GM12878 (cell line): ENCODE measurements around the gene PPP2R5C. TPM values are rescaled to one million over a fixed set of nuclear protein-coding genes. Genes with fewer than 3 reads are reported as not detected.
A peak's percentile ranks its signal among the peaks of the same experiment; 100 is the strongest.

Source experiments
- ATAC-seq: fragments of 200-7000 bp; cut with Tn5 transposase; 3 replicates; pipeline ENCODE4 v1.9.1; 2020; ENCODE audit warnings: mild to moderate bottlenecking, moderate library complexity
- BruUV-seq: library from RNA; stranded (reverse); fragments of 400-500 nt; replicated peaks from 2 replicates; lab custom pipeline; 2021; lab: Mats Ljungman, UMichigan
- CTCF ChIA-PET: fragments of 300-600 bp; sonication (Branson Sonifier 250); formaldehyde crosslinking; extraction: SDS; loops from one replicate; lab custom pipeline; 2021; ENCODE audit warnings: inconsistent platforms; lab: Yijun Ruan, JAX
- POLR2A ChIA-PET: fragments of 350-600 bp; formaldehyde crosslinking; extraction: SDS; loops from one replicate; lab custom pipeline; 2021; ENCODE audit warnings: inconsistent platforms; lab: Charles Lee
- RAD21 ChIA-PET: fragments of 300-600 bp; sonication (Branson Sonifier 250); formaldehyde crosslinking; loops from one replicate; lab custom pipeline; 2023; ENCODE audit warnings: antibody characterized with exemption; ENCODE audit not compliant: unreplicated experiment; lab: Charles Lee
- SMC1A ChIA-PET: fragments of 300-600 bp; sonication (Branson Sonifier 250); formaldehyde crosslinking; loops from one replicate; lab custom pipeline; 2023; ENCODE audit not compliant: unreplicated experiment, uncharacterized antibody; lab: Charles Lee
- DNase-seq: peaks from one replicate; pipeline ENCODE4 v3.0.0-alpha.2; 2011; ENCODE audit warnings: low read depth, low spot score
- FAIRE-seq: peaks from 3 replicates; lab custom pipeline; 2011; peaks lifted over from hg19 to GRCh38; lab: Jason Lieb, UNC
- H2AFZ ChIP-seq: 2 replicates; pipeline ENCODE4 v1.6.0; 2011; ENCODE audit warnings: low read depth, low read length, control low read depth; ENCODE audit not compliant: control insufficient read depth
- H3K27ac ChIP-seq: 2 replicates; pipeline ENCODE4 v1.5.1; 2011; ENCODE audit warnings: control low read depth; ENCODE audit not compliant: control insufficient read depth, insufficient read depth
- H3K27me3 ChIP-seq, 2 experiments: replicated peaks in 1 of 2; 2 replicates each; pipeline versions ENCODE4 v1.6.0 to v1.6.1; 2011; ENCODE audit warnings: low read length in 1 of 2; ENCODE audit not compliant: control insufficient read depth in 2 of 2, insufficient read depth in 2 of 2
- H3K36me3 ChIP-seq, 2 experiments: 2 replicates each; pipeline ENCODE4 v1.5.1; 2011; ENCODE audit warnings: low read length in 1 of 2; ENCODE audit not compliant: control insufficient read depth in 2 of 2, insufficient read depth in 2 of 2
- H3K4me1 ChIP-seq: 2 replicates; pipeline ENCODE4 v1.6.1; 2011; ENCODE audit warnings: mild to moderate bottlenecking, low read length, moderate library complexity, mixed read lengths; ENCODE audit not compliant: control insufficient read depth, insufficient read depth
- H3K4me2 ChIP-seq: 2 replicates; pipeline ENCODE4 v1.6.0; 2011; ENCODE audit warnings: control low read depth; ENCODE audit not compliant: control insufficient read depth, insufficient read depth
- H3K4me3 ChIP-seq: fragments of 200-600 bp; sonication (generic); 2 replicates; pipeline ENCODE4 v1.5.1; 2016
- H3K79me2 ChIP-seq: 2 replicates; pipeline ENCODE4 v1.6.0; 2011; ENCODE audit warnings: low read length; ENCODE audit not compliant: control insufficient read depth, insufficient read depth
- H3K9ac ChIP-seq: 2 replicates; pipeline ENCODE4 v1.8.0; 2011; ENCODE audit warnings: low read length, control low read depth, mixed read lengths; ENCODE audit not compliant: control insufficient read depth, insufficient read depth
- H3K9me3 ChIP-seq: replicated peaks from 3 replicates; pipeline ENCODE4 v1.5.1; 2011; ENCODE audit warnings: mild to moderate bottlenecking, low read length; ENCODE audit not compliant: control insufficient read depth, insufficient read depth
- H4K20me1 ChIP-seq: 2 replicates; pipeline ENCODE4 v1.6.0; 2011; ENCODE audit not compliant: control insufficient read depth, insufficient read depth
- CREM ChIP-seq: IDR thresholded peaks from 2 replicates; pipeline ENCODE4 v1.6.1; 2014; ENCODE audit warnings: antibody characterized with exemption, low read depth
- FOS ChIP-seq: IDR thresholded peaks from 3 replicates; pipeline ENCODE4 v1.6.1; 2011; ENCODE audit warnings: borderline replicate concordance; ENCODE audit not compliant: insufficient read length; ENCODE audit errors: extremely low read depth
- MTA2 ChIP-seq: fragments of 450-650 bp; IDR thresholded peaks from 2 replicates; pipeline ENCODE4 v1.6.1; 2016; ENCODE audit warnings: low read depth, mild to moderate bottlenecking, moderate library complexity
- MYB ChIP-seq: fragments of 150-350 bp; IDR thresholded peaks from 2 replicates; pipeline ENCODE4 v1.6.1; 2014; ENCODE audit warnings: mild to moderate bottlenecking, low read depth, low read length, borderline replicate concordance
- NFXL1 ChIP-seq: fragments of 450-650 bp; IDR thresholded peaks from 2 replicates; pipeline ENCODE4 v1.6.1; 2017; ENCODE audit warnings: antibody characterized with exemption, mild to moderate bottlenecking, borderline replicate concordance
- NFYA ChIP-seq: IDR thresholded peaks from 2 replicates; pipeline ENCODE4 v1.6.1; 2011; ENCODE audit warnings: low read depth, mild to moderate bottlenecking, low read length, improper control_type of control experiment, borderline replicate concordance
- NFYB ChIP-seq: IDR thresholded peaks from 2 replicates; pipeline ENCODE4 v1.6.1; 2011; ENCODE audit warnings: low read depth, mild to moderate bottlenecking, low read length, improper control_type of control experiment, moderate library complexity; ENCODE audit not compliant: insufficient read depth
- NRF1 ChIP-seq: conservative IDR thresholded peaks from 2 replicates; pipeline ENCODE4 v1.6.1; 2011; ENCODE audit warnings: mild to moderate bottlenecking, low read depth, low read length, improper control_type of control experiment
- POLR2AphosphoS2 ChIP-seq: IDR thresholded peaks from 2 replicates; pipeline ENCODE4 v1.6.1; 2011; ENCODE audit warnings: low read depth, mild to moderate bottlenecking, low read length, improper control_type of control experiment, moderate library complexity
- SIN3A ChIP-seq: IDR thresholded peaks from 2 replicates; pipeline ENCODE4 v1.6.1; 2012; ENCODE audit warnings: low read depth, low read length, improper control_type of control experiment
- SMAD5 ChIP-seq: IDR thresholded peaks from 2 replicates; pipeline ENCODE4 v1.6.1; 2016; ENCODE audit warnings: antibody characterized with exemption, low read depth
- SPI1 ChIP-seq: IDR thresholded peaks from 2 replicates; pipeline ENCODE4 v1.6.1; 2011; ENCODE audit warnings: low read depth, mild to moderate bottlenecking, low read length, moderate library complexity, borderline replicate concordance; ENCODE audit not compliant: insufficient read depth
- SREBF1 ChIP-seq: IDR thresholded peaks from 2 replicates; pipeline ENCODE4 v1.6.1; 2012; ENCODE audit warnings: mild to moderate bottlenecking, low read length
- ZSCAN29 ChIP-seq: fragments of 450-650 bp; IDR thresholded peaks from 2 replicates; pipeline ENCODE4 v1.6.1; 2017; ENCODE audit warnings: mild to moderate bottlenecking, moderate library complexity
- WGBS: methylation state at CpG from one replicate; pipeline ENCODE4 v1.1.6; 2016; ENCODE audit warnings: low lambda C conversion rate; ENCODE audit not compliant: insufficient replicate concordance, insufficient coverage; ENCODE audit errors: missing lambda C conversion rate; 5-methylcytosine and 5-hydroxymethylcytosine counted together
- in situ Hi-C: fragments of 300-500 bp; cut with MboI; formaldehyde crosslinking; loops from 9 replicates; pipeline ENCODE4 v1.14.3; 2018; ENCODE audit warnings: mixed read lengths
- intact Hi-C: fragments of 100-400 bp; cut with micrococcal nuclease; formaldehyde crosslinking; loops from one replicate; pipeline ENCODE4 v1.14.2; 2022; ENCODE audit not compliant: unreplicated experiment
- polyA plus RNA-seq, 11 experiments: library from polyadenylated mRNA; depleted of rRNA in 4 of 11; unstranded in 6 of 11; stranded (reverse) in 5 of 11; fragments of >200 nt; fragmentation: Nextera tagmentation in 4 of 11; fragmentation: Illumina TruSeq in 1 of 11; extraction: Ambion mirVana in 4 of 11; extraction: Trizol in 1 of 11; gene quantifications; 1 replicate in 1 of 11; 2 replicates in 10 of 11; pipeline versions ENCODE4 v1.2.1 to v1.2.3, GENCODE V29; 2011 to 2016; ENCODE audit warnings: inconsistent platforms in 2 of 11, missing spikeins in 2 of 11, low read depth in 1 of 11
- total RNA-seq, 4 experiments: library from RNA; depleted of rRNA in 3 of 4; stranded (reverse); fragments of >200 nt in 3 of 4; fragmentation: Illumina TruSeq in 1 of 4; extraction: Trizol in 1 of 4; gene quantifications; 2 replicates each; pipeline versions ENCODE4 v1.2.1 to v1.2.3, GENCODE V29; 2013 to 2021
- TF ChIP-seq, protein P1 (sequence below), 3 experiments: IDR thresholded peaks in 2 of 3; conservative IDR thresholded peaks in 1 of 3; 2 replicates each; pipeline ENCODE4 v1.5.1; 2011; ENCODE audit warnings: low read depth in 3 of 3, low read length in 3 of 3, mild to moderate bottlenecking in 3 of 3, control low read depth in 2 of 3, moderate library complexity in 2 of 3, inconsistent platforms in 1 of 3, mixed read lengths in 1 of 3; ENCODE audit not compliant: control insufficient read depth in 2 of 3, insufficient read depth in 1 of 3; ENCODE audit errors: extremely low read depth in 1 of 3
- TF ChIP-seq, protein P2 (sequence below): fragments of 450-650 bp; IDR thresholded peaks from 2 replicates; pipeline ENCODE4 v1.6.1; 2016; ENCODE audit warnings: mild to moderate bottlenecking
- TF ChIP-seq, protein P3 (sequence below): fragments of 450-650 bp; IDR thresholded peaks from 2 replicates; pipeline ENCODE4 v1.6.1; 2017; ENCODE audit warnings: mild to moderate bottlenecking, low read depth, inconsistent platforms; ENCODE audit not compliant: poor library complexity, severe bottlenecking
- TF ChIP-seq, protein P4 (sequence below): IDR thresholded peaks from 2 replicates; pipeline ENCODE4 v1.6.1; 2011; ENCODE audit warnings: low read depth, mild to moderate bottlenecking, low read length, moderate library complexity, borderline replicate concordance; ENCODE audit errors: extremely low read depth

PPP2R5C gene
- total and polyA plus RNA-seq, 10 of the 15 experiments (the other 5 are each of a cell fraction or from before 2014, with no cell fraction given), result 106 to 199 (median 144) TPM

DNA sequence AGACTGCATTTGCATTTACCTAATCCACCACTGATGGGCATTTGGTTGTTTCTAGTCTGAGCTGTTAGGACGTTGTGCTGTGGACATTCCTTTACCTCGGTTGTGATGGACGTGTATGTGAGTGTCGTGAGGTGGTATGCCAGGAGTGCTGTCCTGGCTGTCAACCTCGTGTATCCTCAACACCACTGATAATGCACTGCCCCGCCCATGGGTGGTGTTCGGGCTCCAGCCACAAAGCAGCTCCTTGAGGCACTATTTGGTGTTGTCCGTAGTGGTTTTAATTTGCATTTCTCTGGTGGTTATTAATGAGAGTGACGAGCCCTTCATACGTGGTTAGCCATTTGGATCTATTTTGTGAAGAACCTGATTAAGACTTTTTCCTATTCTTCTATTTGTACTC, 87.6 kb downstream of the PPP2R5C start:
- H3K9me3 ChIP-seq, result no peaks in the 10 kb centered on the region
- peaks cover 55% of the 10 kb centered on the region for H3K4me1 ChIP-seq
- peak; percentile 92 for ATAC-seq
- no peak overlapping the region for H3K9ac ChIP-seq
- FAIRE-seq, result peak; percentile 38
- H2AFZ ChIP-seq, result no peak overlapping the region
- POLR2A ChIA-PET, result interaction anchor here (0.5 to 1.2 kb wide), 2 partner anchors 12 to 23 kb away, joined by 3 to 6 read pairs; no protein-coding TSS in a partner anchor
- H3K4me3 ChIP-seq, result no peak overlapping the region
- RAD21 ChIA-PET, result interaction anchor here (1.0 to 1.3 kb wide), 3 partner anchors 23 to 99 kb away, joined by 3 read pairs; no protein-coding TSS in a partner anchor
- SMC1A ChIA-PET, result interaction anchor here (1.0 to 1.9 kb wide), 4 partner anchors 21 to 81 kb away, joined by 3 to 6 read pairs (median 4); no protein-coding TSS in a partner anchor
- CTCF ChIA-PET, result interaction anchor here (0.6 to 8.3 kb wide), 5 partner anchors 15 to 117 kb away, joined by 3 to 72 read pairs (median 4); no protein-coding TSS in a partner anchor
- no peak for DNase-seq
- H3K79me2 ChIP-seq, result peaks cover 85% of the 10 kb centered on the region
- no TSS peak for BruUV-seq
- in situ Hi-C loops (no loop called here), intact Hi-C loops (loop anchor here (10.0 kb wide), 1 partner anchor 96 kb away; no protein-coding TSS in a partner anchor)
- peak overlapping the region; percentile 60 for H3K4me2 ChIP-seq
- peaks cover 0 to 8% of the 10 kb centered on the region in 2 experiments; a peak in 1 of 4 replicates for H3K36me3 ChIP-seq
- 12% methylated on average over 10 of the region's 10 CpGs for WGBS
- H3K27ac ChIP-seq, result no peak overlapping the region
- no peaks in the 10 kb centered on the region for H3K27me3 ChIP-seq
- H4K20me1 ChIP-seq, result peaks cover 5% of the 10 kb centered on the region
- TF ChIP-seq, protein P1, sequence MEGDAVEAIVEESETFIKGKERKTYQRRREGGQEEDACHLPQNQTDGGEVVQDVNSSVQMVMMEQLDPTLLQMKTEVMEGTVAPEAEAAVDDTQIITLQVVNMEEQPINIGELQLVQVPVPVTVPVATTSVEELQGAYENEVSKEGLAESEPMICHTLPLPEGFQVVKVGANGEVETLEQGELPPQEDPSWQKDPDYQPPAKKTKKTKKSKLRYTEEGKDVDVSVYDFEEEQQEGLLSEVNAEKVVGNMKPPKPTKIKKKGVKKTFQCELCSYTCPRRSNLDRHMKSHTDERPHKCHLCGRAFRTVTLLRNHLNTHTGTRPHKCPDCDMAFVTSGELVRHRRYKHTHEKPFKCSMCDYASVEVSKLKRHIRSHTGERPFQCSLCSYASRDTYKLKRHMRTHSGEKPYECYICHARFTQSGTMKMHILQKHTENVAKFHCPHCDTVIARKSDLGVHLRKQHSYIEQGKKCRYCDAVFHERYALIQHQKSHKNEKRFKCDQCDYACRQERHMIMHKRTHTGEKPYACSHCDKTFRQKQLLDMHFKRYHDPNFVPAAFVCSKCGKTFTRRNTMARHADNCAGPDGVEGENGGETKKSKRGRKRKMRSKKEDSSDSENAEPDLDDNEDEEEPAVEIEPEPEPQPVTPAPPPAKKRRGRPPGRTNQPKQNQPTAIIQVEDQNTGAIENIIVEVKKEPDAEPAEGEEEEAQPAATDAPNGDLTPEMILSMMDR (IDR thresholded peaks at IDR 0.05 in 2 of 3, conservative IDR thresholded peaks at IDR 0.05 in 1 of 3; ENCODE audit: control insufficient read depth in 2 of 3, extremely low read depth in 1 of 3, insufficient read depth in 1 of 3, low read depth in 3 of 3, low read length in 3 of 3), result 0 out of 6 replicates have a peak, but pooled peaks of 1 of the 3 experiments have one; percentile 0
- TF ChIP-seq NFXL1 (no peak), NFYA (no peak), SMAD5 (no peak), MTA2 (peak; percentile 38; the same call in 1 of the 2 replicates), SREBF1 (no peak), NFYB (peak; percentile 35; the same call in 1 of the 2 replicates), FOS (no peak), SPI1 (no peak), CREM (0 out of 2 replicates have a peak, but pooled peaks have one; percentile 12), ZSCAN29 (no peak), SIN3A (no peak), POLR2AphosphoS2 (no peak), MYB (no peak), NRF1 (no peak)
- TF ChIP-seq, protein P2, sequence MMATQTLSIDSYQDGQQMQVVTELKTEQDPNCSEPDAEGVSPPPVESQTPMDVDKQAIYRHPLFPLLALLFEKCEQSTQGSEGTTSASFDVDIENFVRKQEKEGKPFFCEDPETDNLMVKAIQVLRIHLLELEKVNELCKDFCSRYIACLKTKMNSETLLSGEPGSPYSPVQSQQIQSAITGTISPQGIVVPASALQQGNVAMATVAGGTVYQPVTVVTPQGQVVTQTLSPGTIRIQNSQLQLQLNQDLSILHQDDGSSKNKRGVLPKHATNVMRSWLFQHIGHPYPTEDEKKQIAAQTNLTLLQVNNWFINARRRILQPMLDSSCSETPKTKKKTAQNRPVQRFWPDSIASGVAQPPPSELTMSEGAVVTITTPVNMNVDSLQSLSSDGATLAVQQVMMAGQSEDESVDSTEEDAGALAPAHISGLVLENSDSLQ, result peak; percentile 18; the same call in 1 of the 2 replicates
- TF ChIP-seq, protein P3, sequence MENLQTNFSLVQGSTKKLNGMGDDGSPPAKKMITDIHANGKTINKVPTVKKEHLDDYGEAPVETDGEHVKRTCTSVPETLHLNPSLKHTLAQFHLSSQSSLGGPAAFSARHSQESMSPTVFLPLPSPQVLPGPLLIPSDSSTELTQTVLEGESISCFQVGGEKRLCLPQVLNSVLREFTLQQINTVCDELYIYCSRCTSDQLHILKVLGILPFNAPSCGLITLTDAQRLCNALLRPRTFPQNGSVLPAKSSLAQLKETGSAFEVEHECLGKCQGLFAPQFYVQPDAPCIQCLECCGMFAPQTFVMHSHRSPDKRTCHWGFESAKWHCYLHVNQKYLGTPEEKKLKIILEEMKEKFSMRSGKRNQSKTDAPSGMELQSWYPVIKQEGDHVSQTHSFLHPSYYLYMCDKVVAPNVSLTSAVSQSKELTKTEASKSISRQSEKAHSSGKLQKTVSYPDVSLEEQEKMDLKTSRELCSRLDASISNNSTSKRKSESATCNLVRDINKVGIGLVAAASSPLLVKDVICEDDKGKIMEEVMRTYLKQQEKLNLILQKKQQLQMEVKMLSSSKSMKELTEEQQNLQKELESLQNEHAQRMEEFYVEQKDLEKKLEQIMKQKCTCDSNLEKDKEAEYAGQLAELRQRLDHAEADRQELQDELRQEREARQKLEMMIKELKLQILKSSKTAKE, result no peak
- TF ChIP-seq, protein P4, sequence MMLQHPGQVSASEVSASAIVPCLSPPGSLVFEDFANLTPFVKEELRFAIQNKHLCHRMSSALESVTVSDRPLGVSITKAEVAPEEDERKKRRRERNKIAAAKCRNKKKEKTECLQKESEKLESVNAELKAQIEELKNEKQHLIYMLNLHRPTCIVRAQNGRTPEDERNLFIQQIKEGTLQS, result no peak
